GM19324 (cell line): Measurements from ENCODE around the gene TCF7L1.
"Not testable (repeated sequence)": the region's sequence is repeated elsewhere in the genome, so short reads cannot be mapped to it uniquely, and the experiment has no call there.

Experiments
- ATAC-seq: cut with Tn5 transposase; IDR thresholded peaks from one replicate; pipeline ENCODE4 v1.9.1; 2021; ENCODE audit warnings: mild to moderate bottlenecking, moderate library complexity; ENCODE audit not compliant: unreplicated experiment, low FRiP score

The TCF7L1 gene

DNA sequence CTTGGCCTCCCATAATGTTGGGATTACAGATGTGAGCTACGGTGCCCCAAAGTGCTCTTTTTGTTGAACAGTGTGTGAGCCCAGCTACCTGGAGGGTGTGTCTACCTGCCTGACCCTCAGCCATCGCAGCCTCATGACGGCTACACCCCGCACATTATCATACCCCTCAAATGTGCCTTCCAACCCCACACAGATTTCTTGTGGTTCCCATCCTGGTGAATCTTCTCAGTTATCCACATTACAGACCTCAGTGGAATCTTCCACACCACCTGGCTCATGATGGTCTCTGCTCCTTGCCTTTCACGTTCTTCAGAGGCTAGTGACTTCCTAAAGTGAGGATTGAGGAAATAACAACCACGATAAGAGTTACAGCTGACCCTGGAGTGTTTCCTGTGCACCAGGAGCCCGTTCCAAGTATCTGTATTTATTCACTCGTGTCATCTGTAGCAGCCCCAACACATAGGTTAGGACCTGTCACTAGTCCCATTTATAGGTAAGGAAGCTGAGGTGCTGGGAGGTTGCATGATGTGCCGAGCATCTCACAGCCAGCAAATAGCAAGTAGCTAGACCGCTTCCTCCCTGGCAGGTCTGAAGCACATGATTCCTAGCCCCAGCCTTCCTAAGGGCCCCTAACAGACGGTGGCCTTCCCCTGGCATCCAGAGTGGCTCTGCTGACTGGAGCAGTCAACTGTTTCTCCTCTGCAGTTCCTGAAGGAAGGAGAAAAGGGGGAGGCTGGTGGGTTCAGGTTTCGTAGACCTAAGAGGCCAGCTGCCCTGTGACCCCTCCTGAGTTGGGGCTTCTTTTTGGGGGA is 47.3 kb downstream of the TCF7L1 start:
- no peak for ATAC-seq

DNA sequence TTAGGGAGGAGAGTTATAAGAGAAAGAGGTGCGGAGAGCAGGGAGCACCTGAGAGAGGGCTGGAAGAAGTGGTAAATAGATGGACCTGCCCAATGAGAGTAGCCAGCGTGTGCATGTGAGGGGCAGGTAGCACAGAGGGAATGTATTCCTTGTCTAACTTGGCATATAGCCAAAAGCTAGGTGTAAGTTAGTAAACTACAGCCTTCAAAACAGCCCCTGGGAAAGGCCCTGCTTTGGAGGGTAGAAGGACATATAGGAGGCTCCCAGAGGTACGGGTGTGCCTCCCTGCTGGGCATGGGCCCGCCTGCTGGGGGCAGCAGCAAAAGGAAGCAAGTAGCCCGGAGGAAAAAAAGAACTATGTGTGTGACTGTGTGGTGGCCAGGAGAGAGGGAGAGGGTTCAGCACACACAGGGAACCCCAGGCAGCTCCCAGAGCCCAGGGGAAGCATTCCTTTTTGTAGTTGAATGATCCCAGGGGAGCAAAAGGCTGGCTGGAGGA is 48.0 kb downstream of the TCF7L1 start:
- ATAC-seq: no peak

- no peak for ATAC-seq
These were observed 48.8 kb downstream of the TCF7L1 start for GRCh38 chr2:85181844-85182456.

DNA sequence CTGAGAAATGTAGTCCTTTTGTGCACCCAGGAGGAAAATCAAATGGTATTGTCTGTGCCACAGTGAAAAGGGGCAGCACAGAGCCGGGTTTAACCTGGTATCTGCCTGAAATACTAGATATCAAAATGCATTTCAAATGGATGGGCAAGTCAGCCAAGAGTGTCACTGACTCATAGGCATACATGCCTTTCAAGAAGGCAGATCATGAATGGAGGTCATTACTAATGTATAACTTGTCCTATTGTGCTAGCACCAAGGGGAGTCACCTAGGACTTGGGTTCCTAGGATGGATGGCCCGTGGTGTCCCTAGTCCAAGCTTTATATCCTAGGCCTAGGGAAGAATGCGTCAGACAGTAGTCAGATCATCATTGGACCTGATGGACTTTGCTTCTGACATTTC is 49.9 kb downstream of the TCF7L1 start:
- no peak for ATAC-seq

- ATAC-seq: no peak
These were observed 50.3 kb downstream of the TCF7L1 start for GRCh38 chr2:85183479-85183878.

GRCh38 chr2:85184231-85184630 is 51.0 kb downstream of the TCF7L1 start:
- ATAC-seq: no peak

DNA sequence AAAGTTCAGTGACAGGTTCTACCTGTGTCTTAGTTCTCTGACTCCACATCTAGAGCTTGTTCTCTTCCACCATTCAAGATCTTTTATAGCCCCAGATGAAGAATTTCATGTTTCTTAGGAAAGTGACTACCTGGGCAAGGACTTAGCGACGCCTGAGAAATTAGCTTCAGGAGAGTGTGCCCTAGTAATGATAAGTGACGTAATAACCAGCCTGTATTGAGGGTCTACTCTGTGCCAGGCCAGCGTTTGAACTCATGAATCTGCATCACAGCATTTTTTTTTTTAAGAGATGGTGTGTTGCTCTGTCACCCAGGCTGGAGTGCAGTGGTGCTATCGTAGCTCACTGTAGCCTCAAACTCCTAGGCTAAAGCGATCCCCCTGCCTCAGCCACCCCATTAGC is 51.8 kb downstream of the TCF7L1 start:
- no peak for ATAC-seq

- ATAC-seq: no peak
These were observed 52.3 kb downstream of the TCF7L1 start for GRCh38 chr2:85185431-85185940.

- ATAC-seq: no peak
These were observed 53.9 kb downstream of the TCF7L1 start for GRCh38 chr2:85187069-85187468.

DNA sequence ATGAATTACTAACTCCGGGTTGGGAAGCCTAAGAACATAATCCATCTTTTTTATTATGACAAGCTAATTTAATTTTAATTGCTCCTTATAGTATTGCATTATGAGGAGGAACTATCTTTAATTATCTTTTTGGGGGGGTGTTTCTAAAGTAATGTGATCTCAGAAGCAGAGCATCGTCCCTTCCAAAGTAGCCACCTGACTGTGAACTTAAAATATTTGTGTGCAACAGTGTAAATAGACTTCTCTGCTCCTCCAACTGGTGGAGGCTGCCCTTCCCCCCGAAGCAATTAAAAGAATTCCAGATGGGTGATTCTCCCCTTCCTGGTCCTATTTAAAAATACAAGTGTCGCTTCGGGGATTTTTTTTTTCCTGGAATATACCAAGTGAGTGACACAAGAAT is 55.7 kb downstream of the TCF7L1 start:
- ATAC-seq: no peak

DNA sequence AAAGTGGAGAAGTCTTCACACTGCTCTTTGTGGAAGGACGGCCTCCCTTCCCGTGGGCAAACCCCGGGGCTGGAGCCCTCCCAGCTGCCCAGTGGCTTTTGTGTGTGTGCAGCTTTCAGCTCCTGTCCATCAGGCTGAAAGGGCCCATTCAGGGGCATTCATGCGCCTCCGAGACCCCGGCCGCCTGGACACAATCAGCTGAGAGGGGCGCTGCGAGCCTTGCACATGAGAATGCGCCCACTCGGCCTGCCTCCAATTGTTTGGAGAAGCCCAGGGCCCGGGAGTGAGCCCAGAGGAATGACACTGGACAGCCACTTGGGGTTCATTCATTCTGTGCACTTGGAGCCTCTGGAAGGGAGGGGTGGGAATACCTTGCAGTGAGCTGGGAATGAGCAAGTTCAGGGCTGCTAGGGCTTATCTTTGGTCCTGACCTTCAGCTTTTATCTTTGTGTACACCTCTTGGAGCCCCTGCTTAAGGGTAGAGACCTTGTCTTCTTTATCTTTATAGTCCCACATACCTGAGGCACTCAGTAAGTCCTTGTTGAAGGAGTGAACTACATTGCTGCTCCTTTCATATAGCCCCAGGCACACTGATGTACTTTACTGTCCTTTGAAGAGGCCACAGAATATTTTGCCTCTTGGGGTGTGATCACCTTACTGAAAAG is 56.5 kb downstream of the TCF7L1 start:
- ATAC-seq: no peak

GRCh38 chr2:85191157-85191556 is 58.0 kb downstream of the TCF7L1 start:
- ATAC-seq: no peak

DNA sequence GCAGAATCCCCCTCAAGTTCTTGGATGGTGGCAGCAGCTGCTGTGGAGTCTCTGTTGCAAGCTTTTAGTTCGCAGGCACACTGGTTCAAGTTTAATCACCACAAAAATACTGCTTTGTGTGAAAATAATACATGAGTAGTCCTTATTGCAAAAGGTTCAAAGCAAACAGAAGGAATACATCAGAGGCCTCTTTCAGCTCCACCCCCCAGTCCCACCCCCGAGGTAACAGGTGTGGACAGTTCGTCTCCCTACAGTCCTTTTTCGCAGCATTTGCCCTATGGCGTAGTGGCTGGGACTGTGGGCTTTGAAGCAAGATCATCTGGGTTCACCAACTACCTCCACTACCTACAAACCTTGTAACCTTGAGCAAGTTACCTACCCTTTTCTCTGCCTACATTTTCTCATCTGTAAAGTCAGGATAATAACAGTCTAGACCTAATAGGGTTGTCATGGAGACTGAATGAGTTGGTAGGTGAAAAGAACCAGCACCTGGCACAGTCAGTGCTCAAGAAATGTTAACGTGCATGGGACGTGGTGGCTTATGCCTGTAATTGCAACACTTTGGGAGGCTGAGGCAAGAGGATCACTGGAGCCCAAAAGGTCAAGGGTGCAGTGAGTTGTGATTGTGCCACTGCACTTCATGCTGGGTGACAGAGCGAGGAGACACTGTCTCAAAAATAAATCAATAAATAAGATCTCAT is 61.7 kb downstream of the TCF7L1 start:
- no peak for ATAC-seq

GRCh38 chr2:85195956-85196355 is 62.8 kb downstream of the TCF7L1 start:
- no peak for ATAC-seq

GRCh38 chr2:85199698-85200097 is 66.5 kb downstream of the TCF7L1 start:
- ATAC-seq: no peak

DNA sequence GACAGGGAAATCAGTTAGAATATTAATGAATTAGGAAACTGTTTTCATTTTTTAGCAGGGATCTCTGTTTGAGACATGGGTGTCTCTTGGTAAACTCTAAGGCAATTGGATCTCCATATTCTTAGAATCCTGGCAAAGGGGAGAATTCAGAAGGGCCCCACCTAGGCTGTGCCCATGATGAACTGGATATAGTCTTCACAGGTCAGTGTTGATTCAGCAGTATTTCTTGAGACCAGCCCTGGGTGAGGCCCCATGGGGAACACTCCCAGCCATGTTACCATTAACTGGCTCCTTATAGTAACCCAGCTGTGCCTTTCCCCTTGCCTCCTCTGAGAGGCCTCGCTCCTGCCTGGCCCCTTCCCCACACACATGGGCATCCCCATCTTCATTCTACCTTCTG is 76.7 kb downstream of the TCF7L1 start:
- no peak for ATAC-seq

DNA sequence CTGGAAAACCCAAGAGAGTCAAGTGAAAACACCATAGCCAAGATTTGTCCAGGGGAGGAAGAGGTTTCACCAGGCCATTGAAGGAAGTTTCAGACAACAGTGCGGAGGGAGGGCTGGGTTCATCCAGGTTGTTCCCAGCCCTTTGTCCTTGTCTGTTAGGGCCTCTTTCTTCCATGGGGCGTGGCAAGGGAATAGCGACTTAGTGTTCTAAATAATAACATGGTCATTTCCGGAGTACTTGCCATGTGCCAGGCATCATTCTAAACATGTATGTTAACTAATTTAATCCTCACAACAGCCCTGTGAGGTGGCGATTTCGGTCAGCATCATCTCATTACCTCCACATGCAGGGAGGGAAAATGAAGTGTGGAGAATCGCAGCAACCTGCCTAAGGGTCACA is 77.3 kb downstream of the TCF7L1 start:
- ATAC-seq: no peak

GRCh38 chr2:85211606-85212005 is 78.4 kb downstream of the TCF7L1 start:
- ATAC-seq: not testable (repeated sequence)

- no peak for ATAC-seq
These were observed 79.6 kb downstream of the TCF7L1 start for GRCh38 chr2:85212841-85213240.

DNA sequence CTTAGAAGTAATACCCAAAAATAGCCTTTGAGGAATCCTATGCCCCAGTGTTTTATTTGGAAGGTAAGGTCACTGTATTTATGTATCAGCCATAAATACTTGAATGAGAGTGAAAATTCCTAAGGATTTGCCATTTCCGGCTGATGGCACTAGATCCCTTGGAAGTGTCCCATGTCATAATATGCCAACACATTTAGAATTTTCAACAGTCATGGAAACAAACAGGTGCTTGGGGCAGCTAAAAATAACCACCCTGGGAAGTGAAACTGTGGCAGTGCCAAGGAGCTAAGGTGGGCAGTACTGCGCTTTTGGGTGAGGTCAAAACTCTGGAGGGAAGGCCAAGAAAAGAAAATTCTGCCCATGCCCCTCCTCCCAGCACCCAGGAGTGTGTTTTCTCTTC is 80.2 kb downstream of the TCF7L1 start:
- no peak for ATAC-seq
